PC-3 (cell line): ENCODE data around the gene SF3B6. TPM values are rescaled to one million over a fixed set of nuclear protein-coding genes. Genes with fewer than 3 reads are reported as not detected.
A peak's percentile ranks its signal among the peaks of the same experiment; 100 is the strongest.

ENCODE experiments used
- ATAC-seq: fragments of 200-7000 bp; cut with Tn5 transposase; 2 replicates; pipeline ENCODE4 v1.9.1; 2020; ENCODE audit warnings: mild to moderate bottlenecking, moderate library complexity
- BruUV-seq: library from RNA; stranded (reverse); fragments of 400-500 nt; replicated peaks from 2 replicates; lab custom pipeline; 2021; lab: Mats Ljungman, UMichigan
- CTCF ChIA-PET: fragments of 300-600 bp; sonication (Branson Sonifier 250); formaldehyde crosslinking; loops from one replicate; lab custom pipeline; 2022; ENCODE audit warnings: antibody characterized with exemption; lab: Charles Lee
- POLR2A ChIA-PET: fragments of 300-600 bp; sonication (Branson Sonifier 250); formaldehyde crosslinking; loops from one replicate; lab custom pipeline; 2022; ENCODE audit warnings: antibody characterized with exemption; ENCODE audit not compliant: unreplicated experiment; lab: Charles Lee
- DNase-seq: peaks from one replicate; pipeline ENCODE4 v3.0.0-alpha.2; 2015
- H2AFZ ChIP-seq: fragments of 300-600 bp; sonication (generic); 2 replicates; pipeline ENCODE4 v1.6.0; 2016; ENCODE audit warnings: antibody characterized with exemption, low read length
- H3F3A ChIP-seq: fragments of 300-600 bp; sonication (generic); one replicate; pipeline ENCODE4 v1.6.0; 2017; ENCODE audit warnings: antibody characterized with exemption, low read length, control low read depth, mild to moderate bottlenecking; ENCODE audit not compliant: unreplicated experiment
- H3K27ac ChIP-seq: fragments of 300-600 bp; sonication (generic); 2 replicates; pipeline ENCODE4 v1.5.1; 2016; ENCODE audit warnings: mild to moderate bottlenecking, low read length
- H3K27me3 ChIP-seq: fragments of 300-600 bp; sonication (generic); 2 replicates; pipeline ENCODE4 v1.6.1; 2016; ENCODE audit warnings: low read length, mixed read lengths
- H3K36me3 ChIP-seq: fragments of 300-600 bp; sonication (generic); 2 replicates; pipeline ENCODE4 v1.6.1; 2016; ENCODE audit warnings: low read depth, mixed run types, low read length, mixed read lengths
- H3K4me1 ChIP-seq: fragments of 300-600 bp; sonication (generic); 2 replicates; pipeline ENCODE4 v1.5.1; 2016; ENCODE audit warnings: low read length; ENCODE audit not compliant: insufficient read depth
- H3K4me2 ChIP-seq: fragments of 300-600 bp; sonication (generic); 2 replicates; pipeline ENCODE4 v1.6.0; 2016; ENCODE audit warnings: low read length
- H3K4me3 ChIP-seq: fragments of 300-600 bp; sonication (generic); 2 replicates; pipeline ENCODE4 v1.5.1; 2016; ENCODE audit warnings: mild to moderate bottlenecking, low read length, mixed read lengths
- H3K79me2 ChIP-seq: fragments of 300-600 bp; sonication (generic); 2 replicates; pipeline ENCODE4 v1.6.1; 2017; ENCODE audit warnings: low read length, mixed read lengths
- H3K9ac ChIP-seq: fragments of 300-600 bp; sonication (generic); 2 replicates; pipeline ENCODE4 v1.6.0; 2016; ENCODE audit warnings: mild to moderate bottlenecking, low read length
- H3K9me2 ChIP-seq: fragments of 300-600 bp; sonication (generic); replicated peaks from 2 replicates; pipeline ENCODE4 v1.6.1; 2016; ENCODE audit warnings: mixed run types, low read length, mixed read lengths
- H3K9me3 ChIP-seq: fragments of 300-600 bp; sonication (generic); 2 replicates; pipeline ENCODE4 v1.6.1; 2016; ENCODE audit warnings: low read length, mixed read lengths
- H4K20me1 ChIP-seq: fragments of 300-600 bp; sonication (generic); 2 replicates; pipeline ENCODE4 v1.6.1; 2016; ENCODE audit warnings: low read length, mixed read lengths
- EZH2 ChIP-seq: fragments of 300-600 bp; sonication (generic); IDR thresholded peaks from one replicate; pipeline ENCODE4 v1.6.1; 2017; ENCODE audit warnings: antibody characterized with exemption, mild to moderate bottlenecking, low read length; ENCODE audit not compliant: unreplicated experiment
- EZH2phosphoT487 ChIP-seq: fragments of 300-600 bp; sonication (generic); IDR thresholded peaks from 2 replicates; pipeline ENCODE4 v1.6.1; 2018; ENCODE audit warnings: mild to moderate bottlenecking, antibody characterized with exemption, low read length, borderline replicate concordance
- intact Hi-C: fragments of 100-400 bp; cut with micrococcal nuclease; formaldehyde crosslinking; loops from 2 replicates; pipeline ENCODE4 v1.9.0; 2023
- total RNA-seq: library from RNA; depleted of rRNA; stranded (reverse); fragments of >200 nt; gene quantifications from 2 replicates; pipeline ENCODE4 v1.2.3, GENCODE V29; 2014
- TF ChIP-seq, protein P1 (sequence below): fragments of 300-600 bp; sonication (generic); conservative IDR thresholded peaks from 2 replicates; pipeline ENCODE4 v1.5.1; 2017; ENCODE audit warnings: antibody characterized with exemption, low read depth, mild to moderate bottlenecking, low read length

Gene SF3B6
- total RNA-seq, 1 experiment from 2014 or later, result 220 TPM

DNA sequence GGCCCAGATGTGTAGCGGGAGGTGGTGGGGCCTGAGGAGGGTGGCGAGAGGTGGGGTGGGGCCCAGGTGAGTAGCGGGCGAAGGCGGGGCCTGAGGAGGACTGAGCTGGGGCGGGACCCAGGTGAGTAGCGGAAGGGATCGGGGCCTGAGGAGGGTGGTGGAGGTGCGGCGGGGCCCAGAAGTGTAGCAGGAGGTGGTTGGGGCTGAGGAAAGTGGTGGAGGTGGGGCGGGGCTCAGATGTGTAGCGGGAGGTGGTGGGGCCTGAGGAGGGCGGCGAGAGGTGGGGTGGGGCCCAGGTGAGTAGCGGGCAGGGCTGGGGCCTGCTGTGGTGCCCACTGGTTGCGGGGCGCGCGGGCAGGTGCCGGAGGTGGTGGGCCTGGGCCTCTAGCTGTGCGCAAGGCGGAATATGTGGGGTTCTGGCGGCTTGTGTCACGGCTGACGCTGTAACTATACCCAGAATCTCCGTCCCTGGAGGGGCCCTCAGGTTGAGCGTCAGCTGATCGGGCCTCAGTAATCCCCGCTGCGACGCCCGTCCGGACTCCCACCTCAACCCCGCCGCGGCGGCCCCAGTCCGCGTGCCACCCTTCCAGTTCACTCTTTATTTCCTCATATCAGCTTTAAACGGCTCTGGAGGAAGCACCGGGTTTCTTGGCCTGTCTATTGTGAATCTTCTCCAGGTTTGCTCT is 866 bp upstream of the SF3B6 start:
- Histone ChIP-seq H3K4me3 (peak overlapping the region; percentile 97), H3K4me1 (peaks cover 13% of the 10 kb centered on the region), H2AFZ (peak overlapping the region; percentile 76), H3K9me3 (no peaks in the 10 kb centered on the region), H4K20me1 (0 out of 2 replicates have a peak, but pooled peaks cover 3% of the 10 kb centered on the region), H3F3A (no peaks in the 10 kb centered on the region), H3K9me2 (no peaks in the 10 kb centered on the region), H3K27me3 (no peaks in the 10 kb centered on the region), H3K36me3 (peaks cover 18% of the 10 kb centered on the region), H3K9ac (peak overlapping the region; percentile 81), H3K27ac (peak overlapping the region; percentile 49), H3K4me2 (peak overlapping the region; percentile 99), H3K79me2 (peaks cover 39% of the 10 kb centered on the region)
- TF ChIP-seq EZH2 (no peak), EZH2phosphoT487 (no peak)
- TF ChIP-seq, protein P1, sequence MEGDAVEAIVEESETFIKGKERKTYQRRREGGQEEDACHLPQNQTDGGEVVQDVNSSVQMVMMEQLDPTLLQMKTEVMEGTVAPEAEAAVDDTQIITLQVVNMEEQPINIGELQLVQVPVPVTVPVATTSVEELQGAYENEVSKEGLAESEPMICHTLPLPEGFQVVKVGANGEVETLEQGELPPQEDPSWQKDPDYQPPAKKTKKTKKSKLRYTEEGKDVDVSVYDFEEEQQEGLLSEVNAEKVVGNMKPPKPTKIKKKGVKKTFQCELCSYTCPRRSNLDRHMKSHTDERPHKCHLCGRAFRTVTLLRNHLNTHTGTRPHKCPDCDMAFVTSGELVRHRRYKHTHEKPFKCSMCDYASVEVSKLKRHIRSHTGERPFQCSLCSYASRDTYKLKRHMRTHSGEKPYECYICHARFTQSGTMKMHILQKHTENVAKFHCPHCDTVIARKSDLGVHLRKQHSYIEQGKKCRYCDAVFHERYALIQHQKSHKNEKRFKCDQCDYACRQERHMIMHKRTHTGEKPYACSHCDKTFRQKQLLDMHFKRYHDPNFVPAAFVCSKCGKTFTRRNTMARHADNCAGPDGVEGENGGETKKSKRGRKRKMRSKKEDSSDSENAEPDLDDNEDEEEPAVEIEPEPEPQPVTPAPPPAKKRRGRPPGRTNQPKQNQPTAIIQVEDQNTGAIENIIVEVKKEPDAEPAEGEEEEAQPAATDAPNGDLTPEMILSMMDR, result no peak
- intact Hi-C loops, result loop anchor here (1.0 kb wide), 3 partner anchors 7 to 62 kb away; partner anchors contain the start of genes TP53I3 and WDCP
- peak; percentile 59 for ATAC-seq
- no peak for DNase-seq
- ChIA-PET POLR2A (interaction anchor here (0.6 to 1.4 kb wide), 4 partner anchors 62 to 212 kb away, joined by 3 to 23 read pairs (median 10); partner anchors contain the start of gene ATAD2B), CTCF (interaction anchor here (0.9 to 1.7 kb wide), 4 partner anchors 29 to 252 kb away, joined by 3 to 11 read pairs (median 4); partner anchors contain the start of gene ATAD2B)
- no TSS peak for BruUV-seq

DNA sequence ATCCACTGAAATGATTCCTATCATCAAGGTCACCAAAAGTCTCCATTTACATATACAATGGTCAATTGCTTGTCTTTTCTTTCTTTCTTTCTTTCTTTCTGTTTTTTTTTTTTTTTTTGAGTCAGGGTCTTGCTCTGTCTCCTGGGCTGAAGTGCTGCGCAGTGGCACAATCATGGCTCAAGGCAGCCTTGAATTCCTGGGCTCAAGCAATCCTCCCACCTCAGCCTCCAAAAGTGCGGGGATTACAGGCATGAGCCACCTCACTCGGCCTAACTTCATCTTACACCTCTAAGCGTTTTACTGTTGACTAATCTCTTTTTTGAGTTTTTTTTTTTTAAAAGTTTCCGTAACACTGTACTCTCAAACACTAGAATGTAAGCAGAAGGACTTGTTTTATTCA is 867 bp downstream of the SF3B6 start:
- TF ChIP-seq EZH2phosphoT487 (no peak), EZH2 (no peak)
- TF ChIP-seq, protein P1, result no peak
- ATAC-seq (no peak), DNase-seq (no peak)
- Histone ChIP-seq H2AFZ (no peak overlapping the region), H3K4me1 (peaks cover 13% of the 10 kb centered on the region), H3F3A (no peaks in the 10 kb centered on the region), H4K20me1 (0 out of 2 replicates have a peak, but pooled peaks cover 3% of the 10 kb centered on the region), H3K9me2 (no peaks in the 10 kb centered on the region), H3K4me3 (peak overlapping the region; percentile 97), H3K27ac (no peak overlapping the region), H3K4me2 (peak overlapping the region; percentile 94), H3K36me3 (peaks cover 21% of the 10 kb centered on the region), H3K9ac (peak overlapping the region; percentile 85), H3K9me3 (no peaks in the 10 kb centered on the region), H3K79me2 (peaks cover 39% of the 10 kb centered on the region), H3K27me3 (no peaks in the 10 kb centered on the region)
- ChIA-PET POLR2A (no interaction called here), CTCF (no interaction called here)
- BruUV-seq, result no TSS peak
- intact Hi-C loops, result no loop called here

DNA sequence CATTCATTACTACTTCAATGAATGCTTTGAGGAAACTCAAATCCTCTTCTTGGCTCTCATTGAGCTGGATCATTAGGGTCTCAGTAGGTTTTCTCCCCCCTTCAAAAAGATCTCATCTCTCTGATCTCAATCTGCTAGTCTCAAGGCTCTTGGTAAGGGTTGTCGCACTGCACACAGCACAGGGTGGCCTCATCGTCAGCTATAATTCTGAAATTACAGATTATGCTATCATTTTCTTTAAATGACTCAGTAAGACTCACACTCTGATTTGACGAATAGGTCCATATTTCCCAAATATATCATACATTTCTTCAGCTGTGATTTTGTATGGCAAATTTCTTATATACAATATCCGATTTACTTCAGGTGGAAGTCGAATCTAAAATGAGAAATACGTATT is 2.3 kb downstream of the SF3B6 start:
- Histone ChIP-seq H3K9ac (no peak overlapping the region), H3K4me1 (peaks cover 13% of the 10 kb centered on the region), H3K79me2 (peaks cover 39% of the 10 kb centered on the region), H3K4me3 (no peak overlapping the region), H4K20me1 (0 out of 2 replicates have a peak, but pooled peaks cover 3% of the 10 kb centered on the region), H3K27me3 (no peaks in the 10 kb centered on the region), H3K27ac (no peak overlapping the region), H3K9me3 (no peaks in the 10 kb centered on the region), H2AFZ (no peak overlapping the region), H3K9me2 (no peaks in the 10 kb centered on the region), H3K36me3 (peaks cover 31% of the 10 kb centered on the region), H3F3A (no peaks in the 10 kb centered on the region), H3K4me2 (no peak overlapping the region; the same call in 1 of the 2 replicates)
- intact Hi-C loops, result no loop called here
- CTCF ChIA-PET, result no interaction called here
- ATAC-seq, result no peak
- no peak for TF ChIP-seq EZH2
- BruUV-seq, result no TSS peak
- POLR2A ChIA-PET, result no interaction called here
- DNase-seq, result no peak
